Stimulated activated CD4-positive, alpha-beta T cell treated with anti-CD3 and anti-CD28 coated beads, TNF-alpha, amount 100 ng/mL, for 24 hours (primary cell): ENCODE data around the gene COPS2.
"Not testable (repeated sequence)": the region's sequence is repeated elsewhere in the genome, so short reads cannot be mapped to it uniquely, and the experiment has no call there.

Source experiments
- DNase-seq, 3 experiments: peaks; one replicate each; pipeline ENCODE4 v3.0.0-alpha.2; 2020; ENCODE audit warnings: low read depth in 3 of 3

The COPS2 gene

DNA sequence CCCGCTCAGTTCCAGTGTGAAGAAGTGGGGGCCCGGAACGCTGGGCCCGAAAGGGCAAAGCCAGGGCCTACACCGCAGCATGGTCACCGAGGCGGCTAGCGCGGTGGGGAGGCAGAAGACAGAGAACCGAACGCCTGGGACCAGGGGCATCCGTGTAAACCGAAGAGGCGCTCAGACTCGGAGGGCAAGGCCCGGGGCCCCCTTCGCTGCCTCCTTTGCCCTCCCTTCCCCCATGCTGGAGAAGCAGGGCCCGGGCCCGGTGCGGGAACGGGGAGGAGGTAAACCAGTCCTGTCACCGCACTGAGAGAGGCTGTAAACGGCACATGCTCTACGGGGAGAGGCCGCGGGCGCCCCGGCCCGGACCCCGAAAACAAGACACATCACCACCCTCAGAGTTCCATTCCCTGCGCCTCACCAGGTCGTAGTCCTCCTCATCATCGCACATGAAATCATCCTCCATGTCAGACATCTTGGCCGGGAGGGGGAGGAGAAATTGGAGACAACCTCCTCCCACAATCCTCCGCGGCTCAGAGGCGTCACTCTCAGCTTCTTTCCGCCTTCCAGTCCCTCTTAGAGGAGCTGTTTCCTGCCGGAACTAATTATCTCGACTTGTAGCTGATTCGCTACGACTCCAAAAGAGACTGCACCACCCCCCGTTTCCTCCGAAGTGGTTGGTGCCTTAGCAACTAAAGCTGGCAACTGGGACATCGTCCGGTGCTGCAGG lies at the start of gene COPS2:
Gene COPS2, minus strand, starts transcription at position 490 of the 724 bp plus-strand sequence. Its CDS starts 21 bp downstream, at position 469.
- peak; percentile 86 to 88 (median 88) for DNase-seq

DNA sequence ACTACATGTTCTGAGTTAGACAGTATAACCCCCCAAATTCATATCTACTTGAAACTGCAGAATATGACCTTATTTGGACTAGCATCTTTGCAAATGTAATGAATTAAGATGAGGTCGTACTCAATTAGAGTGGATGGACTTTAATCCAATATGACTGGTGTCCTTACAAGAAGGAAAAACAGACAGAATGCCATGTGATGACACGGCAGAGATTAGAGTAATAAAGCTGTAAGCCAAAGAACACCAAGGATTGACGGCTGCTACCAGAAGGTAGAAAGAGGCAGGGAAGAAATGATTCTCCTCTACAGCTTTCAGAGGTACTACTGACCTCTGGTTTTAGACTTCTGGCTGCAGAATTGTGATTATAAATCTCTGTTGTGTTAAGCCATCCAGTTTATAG lies 44.9 kb upstream of the COPS2 start:
- no peak for DNase-seq

DNA sequence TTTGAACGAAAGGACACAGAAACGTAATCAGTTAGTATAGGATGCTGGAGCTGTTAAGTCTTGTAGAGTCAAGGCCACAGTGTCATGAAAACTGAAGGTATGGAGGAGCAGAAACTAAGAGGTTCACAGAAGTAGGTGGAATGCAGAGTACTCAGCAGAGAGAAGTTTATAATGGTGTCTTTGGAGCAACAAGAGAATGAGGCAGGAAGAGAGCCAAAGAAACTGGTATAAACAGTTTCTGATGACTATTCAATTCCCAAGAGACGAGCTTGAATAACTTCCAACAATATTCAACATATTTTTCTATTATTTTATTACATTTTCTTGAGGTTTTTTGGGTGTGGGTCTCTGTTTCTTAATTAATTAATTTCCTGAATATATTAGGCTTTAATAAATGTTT lies 44.3 kb upstream of the COPS2 start:
- no peak for DNase-seq

DNA sequence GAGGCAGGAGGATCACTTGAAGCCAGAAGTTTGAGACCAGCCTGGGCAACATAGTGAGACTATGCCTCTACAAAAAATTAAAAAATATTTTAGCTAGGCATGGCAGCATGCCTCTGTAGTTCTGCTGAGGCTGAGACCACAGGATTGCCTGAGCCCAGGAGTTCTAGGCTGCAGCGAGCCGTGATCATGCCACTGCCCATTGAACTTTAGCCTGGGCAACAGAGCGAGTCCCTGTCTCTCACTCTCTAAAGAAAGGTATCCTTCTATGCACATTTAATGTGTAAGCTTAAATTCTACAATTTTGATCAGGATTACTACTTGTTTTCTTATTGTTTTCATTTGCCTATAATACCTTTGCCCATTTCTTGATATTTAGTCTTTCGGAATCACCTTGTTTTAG lies 41.5 kb upstream of the COPS2 start:
- DNase-seq: no peak

DNA sequence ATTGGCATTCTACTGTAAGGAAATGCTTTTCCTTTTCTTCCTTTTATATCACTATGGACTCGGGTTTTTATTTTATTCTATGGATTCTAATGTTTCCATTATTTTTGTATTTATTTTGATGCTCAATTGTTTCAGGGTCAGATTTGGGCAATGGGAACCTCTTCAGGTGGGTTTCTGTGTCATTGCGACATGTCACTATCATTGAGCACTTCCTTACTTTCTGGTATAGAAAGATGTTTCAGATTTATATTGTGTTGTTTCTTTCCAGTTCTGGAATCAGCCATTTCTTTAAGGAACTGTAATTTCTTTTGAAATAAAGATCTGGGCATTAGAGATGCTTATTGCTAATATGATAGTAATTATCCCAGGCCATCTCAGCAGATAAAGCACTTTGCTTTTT lies 36.5 kb upstream of the COPS2 start:
- no peak for DNase-seq

DNA sequence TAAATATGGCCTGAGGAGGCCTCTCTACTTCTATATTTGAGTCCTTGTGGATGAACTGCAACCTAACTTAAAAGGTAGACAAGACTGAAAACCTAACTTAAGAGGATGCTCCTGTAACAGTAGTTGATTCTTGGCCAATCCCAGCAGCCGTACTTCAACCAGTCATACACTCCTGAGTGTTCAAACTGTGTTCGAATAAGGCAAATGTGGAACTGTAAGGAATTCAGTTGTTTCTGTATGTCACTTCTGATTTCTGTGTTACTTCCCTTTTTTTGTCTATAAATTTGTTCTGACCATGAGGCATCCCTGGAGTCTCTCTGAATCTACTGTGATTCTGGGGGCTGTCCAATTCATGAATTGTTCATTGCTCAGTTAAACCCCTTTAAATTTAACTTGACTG lies 35.2 kb upstream of the COPS2 start:
- DNase-seq: no peak

DNA sequence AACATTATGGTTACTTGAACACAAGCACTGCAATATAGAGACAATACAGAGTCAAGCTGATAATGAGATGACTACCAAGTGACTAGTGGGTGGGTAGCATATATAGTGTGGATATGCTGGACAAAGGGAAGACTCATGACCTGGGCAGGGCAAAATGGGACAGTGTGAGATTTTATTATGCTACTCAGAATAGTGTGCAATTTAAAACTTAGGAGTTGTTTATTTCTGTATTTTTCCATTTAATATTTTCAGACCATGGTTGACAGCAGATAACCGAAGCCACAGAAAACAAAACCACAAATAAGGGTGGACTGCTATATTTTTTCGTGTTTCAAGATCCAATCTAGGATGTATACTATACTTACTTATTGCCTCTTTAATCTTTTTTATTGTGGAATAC lies 34.2 kb upstream of the COPS2 start:
- no peak for DNase-seq

DNA sequence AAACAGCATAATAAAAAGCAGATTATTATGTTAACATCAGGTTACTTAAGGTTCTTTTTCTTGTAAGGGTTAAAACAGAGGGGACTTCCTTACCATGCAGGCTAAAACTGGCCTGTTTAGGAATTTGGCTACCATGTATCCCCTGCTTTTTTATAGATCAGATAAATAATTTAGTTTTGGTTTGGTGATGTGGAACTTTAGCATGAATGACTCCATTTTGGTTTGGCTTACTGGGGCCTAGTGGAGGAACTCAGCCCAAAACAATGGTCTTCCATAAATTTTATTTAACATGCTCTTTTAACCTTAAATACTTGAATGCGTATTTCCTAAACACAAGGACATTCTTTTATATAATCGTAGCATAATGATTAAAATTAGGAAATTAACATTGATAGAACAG lies 33.5 kb upstream of the COPS2 start:
- no peak for DNase-seq

DNA sequence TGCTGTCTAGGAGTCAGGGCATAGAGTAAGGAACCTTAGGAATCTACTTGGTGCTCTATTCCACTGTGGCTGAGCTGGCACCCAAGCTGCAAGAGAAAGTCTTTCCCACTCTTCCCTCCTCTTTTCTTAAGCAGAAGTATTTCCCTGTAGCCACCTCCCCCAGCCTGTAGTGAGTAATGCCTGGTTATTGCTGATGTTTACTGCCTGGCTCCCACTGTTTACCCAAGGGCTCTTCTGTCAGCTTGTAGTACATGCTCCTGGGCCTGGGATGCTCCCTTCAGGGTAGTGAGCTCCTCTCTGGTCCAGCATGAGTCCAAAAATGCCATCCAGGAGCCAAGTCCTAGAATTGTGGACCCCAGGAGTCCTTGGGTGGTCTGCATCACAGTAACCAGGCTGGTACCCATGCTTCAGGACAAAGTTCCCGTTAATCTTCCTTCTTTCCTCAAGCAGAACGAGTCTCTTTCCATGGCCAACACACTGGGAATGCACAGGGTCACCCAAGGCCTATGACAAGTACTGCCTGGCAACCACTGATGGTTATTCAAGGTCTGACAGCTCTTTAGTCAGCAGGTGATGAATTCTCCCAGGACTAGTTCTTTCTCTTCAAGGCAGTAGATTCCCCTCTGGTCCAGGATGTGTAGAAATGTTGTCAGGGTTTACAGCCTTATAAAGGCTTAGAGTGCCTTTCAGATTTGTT lies 32.3 kb upstream of the COPS2 start:
- DNase-seq: no peak

DNA sequence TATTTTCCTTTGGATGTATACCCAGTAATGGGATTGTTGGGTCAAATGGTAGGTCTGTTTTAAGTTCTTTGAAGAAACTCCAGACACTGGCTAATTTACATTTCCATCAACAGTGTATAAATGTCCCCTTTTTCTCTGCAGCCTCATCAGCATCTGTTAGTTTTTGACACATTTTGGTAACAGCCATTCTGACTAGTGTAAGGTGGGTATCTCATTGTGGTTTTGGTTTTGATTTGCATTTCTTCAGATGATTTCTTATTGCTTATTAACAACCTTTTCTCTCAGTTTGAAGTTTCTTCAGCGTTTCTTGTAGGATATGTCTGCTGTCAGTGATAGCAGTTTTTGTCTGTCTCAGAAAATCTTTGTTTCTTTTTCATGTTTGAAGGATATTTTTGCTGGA lies 30.1 kb upstream of the COPS2 start:
- DNase-seq: no peak

DNA sequence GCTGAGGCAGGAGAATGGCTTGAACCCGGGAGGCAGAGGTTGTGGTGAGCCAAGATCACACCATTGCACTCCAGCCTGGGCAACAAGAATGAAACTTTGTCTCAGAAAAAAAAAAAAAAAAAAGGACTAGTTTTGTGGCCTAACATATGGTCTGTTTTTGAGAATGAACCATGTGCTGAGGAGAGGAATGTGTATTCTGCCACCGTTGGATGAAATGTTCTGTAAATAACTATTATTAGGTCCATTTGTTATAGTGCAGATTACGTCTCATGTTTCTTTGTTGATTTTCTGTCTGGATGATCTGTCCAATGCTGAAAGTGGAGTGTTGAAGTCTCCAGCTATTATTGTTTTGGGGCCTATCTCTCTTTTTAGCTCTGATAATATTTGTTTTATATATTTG lies 28.3 kb upstream of the COPS2 start:
- DNase-seq: not testable (repeated sequence)

DNA sequence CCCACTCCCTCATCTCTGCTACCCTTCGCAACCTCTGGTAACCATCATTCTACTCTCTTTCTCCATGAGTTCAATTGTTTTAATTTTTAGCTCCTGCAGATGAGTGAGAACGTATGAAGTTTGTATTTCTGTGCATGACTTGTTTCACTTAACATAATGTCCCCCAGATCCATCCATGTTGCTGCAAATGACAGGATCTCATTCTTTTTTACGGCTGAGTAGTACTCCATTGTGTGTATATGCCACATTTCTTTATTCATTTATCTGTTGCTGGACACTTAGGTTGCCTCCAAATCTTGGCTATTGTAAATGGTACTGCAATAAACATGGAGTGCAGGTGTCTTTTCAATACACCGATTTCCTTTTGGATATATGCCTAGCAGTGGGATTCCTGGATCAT lies 26.7 kb upstream of the COPS2 start:
- no peak for DNase-seq

DNA sequence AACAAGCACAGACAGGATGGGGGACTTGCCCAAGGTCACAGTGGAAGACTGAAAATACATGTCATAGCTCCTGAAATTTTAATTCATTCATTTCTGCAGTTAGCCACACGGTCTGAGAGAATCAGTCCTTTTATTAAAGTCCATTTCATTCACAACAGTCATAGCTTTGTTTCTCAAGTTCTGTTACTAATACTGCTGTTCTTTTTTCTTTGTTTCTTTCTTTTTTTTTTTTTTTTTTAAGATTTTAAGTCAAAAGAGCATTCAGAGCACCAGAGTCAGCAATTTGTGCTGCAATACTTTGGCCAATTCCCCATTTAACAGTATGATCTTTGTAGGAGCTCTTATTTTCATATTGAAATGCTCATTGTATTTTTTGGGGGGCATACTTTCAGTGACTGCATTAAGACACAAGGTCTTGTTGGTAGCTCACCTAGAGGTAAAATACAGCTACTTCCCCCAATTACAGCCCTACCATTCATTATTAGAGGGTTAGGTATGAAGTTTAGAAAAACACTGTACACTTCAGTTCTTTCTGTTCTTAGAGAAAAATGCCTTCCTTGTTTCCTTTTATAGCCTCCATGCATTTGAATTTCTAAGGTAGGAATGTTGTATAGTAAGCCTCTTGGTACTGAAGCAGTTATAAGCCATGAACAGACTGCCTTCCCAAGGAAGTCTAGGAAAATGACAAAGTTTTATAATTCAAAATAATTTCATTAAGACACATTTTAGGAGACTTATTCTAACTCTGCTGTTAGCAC lies 24.2 kb upstream of the COPS2 start:
- DNase-seq: no peak

DNA sequence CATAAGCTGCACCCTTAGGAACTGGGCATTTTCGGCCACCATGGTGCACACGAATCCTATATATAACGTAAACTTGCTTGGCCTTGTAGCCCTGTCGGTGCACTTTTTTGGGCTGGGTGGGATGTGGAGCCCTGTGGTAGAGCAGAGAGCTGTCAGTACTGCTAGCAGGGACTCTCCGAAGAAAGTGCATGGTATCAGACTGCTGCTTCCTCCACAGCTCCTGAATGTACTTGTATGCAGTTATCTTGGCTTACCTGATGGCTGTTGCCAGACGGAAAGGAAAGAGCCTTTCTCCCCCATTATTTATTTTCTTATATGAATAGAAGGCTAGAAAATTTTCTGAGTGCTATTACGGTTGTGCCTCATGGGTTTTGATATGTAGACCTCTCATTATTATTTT lies 23.1 kb upstream of the COPS2 start:
- no peak for DNase-seq

DNA sequence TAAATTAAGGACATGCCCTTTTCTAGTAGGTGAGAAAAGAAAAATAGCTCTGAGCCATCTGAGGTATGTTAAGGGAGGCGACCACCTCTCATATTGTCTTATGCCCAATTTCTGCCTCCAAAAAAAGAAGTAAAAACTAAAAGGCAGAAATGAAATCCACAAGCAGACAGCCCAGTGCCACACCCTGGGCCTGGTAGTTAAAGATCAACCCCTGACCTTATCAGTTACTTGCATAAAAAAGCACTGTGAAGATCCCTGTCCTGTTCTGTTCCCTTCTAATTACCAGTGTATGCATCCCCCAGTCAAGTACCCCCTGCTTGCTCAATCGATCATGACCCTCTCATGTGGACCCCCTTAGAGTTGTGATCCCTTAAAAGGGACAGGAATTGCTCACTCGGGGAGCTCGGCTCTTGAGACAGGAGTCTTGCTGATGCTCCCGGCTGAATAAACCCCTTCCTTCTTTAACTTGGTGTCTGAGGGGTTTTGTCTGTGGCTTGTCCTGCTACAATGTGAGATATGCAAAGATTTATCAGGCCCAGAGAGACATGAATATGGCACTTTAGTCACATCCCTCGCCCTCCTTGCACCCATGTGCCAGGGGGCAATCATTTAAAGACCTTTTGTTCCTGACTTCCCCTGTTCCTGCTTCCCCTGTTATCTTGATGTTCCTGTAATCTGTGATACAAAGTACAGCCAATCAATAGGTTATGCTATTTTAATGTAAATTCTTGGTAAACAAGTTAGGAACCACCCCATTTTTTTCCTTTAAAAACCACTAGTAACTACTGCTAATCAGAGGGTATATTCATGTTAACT lies 20.4 kb upstream of the COPS2 start:
- DNase-seq: not testable (repeated sequence)

DNA sequence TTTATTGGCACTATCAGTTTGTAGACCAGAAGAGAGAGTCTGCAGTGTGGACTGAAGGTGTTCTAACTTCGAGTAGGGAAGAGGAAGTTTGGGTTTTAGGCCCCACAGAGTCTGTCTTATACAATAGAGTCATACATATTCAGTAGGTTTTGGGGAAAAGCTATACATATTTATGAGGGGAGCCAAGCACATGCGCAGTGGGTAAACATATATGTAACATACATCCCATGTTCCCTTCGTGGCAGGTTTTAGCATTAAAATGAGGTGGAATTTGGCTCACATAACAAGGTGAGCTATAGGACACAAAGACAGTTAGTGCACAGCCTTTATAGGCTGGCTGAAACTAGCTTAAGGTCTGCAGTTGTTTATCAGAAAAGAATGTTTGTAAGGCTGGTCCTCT lies 19.5 kb upstream of the COPS2 start:
- no peak for DNase-seq

DNA sequence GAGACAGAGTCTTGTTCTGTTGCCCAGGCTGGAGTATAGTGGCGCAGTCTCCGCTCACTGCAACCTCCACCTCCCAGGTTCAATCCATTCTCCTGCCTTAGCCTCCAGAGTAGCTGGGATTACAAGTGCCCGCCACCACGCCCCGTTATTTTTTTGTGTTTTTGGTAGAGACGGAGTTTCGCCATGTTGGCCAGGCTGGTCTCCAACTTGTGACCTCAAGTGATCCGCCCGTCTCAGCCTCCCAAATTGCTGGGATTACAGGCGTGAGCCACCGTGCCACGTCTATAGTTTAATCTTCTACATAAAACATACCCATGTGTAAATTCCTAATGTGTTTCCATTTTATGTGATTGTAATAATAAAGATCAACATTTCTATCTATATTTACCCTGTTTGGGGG lies 16.4 kb upstream of the COPS2 start:
- DNase-seq: no peak

DNA sequence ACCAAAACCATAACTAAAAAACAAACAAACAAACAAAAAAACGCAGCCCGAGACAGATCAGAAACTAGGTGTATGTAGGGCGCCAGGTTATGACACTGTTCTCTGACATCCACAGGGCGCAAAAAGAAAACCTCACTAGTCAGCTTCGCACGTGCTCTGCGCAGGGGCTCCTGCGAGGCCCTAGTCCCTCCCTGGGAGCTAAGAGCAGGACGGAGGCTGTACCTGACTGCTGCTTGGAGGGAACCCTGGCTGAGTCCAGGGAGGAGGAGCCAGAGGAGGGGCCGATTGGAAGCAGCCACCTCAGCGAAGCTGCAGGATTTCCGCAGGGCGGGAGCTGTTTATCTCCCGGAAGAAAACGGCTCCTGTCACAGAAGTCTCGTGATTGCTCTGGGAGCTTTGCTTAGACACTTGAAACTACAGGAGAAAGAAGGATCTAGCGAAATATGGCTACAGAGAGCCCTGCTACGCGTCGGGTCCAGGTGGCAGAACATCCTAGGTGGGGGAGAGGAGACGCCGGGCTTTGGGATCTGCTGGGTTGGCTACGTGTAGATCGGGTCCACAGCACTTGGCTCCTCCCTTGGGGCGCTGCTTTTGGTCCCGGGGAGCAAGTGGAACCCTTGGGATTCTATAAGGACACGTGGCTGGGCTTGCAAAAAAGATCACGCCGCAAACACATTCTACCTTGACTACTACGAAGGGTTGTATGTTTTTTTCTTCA lies 14.6 kb upstream of the COPS2 start, which contains the start of gene GALK2:
Gene GALK2, plus strand, starts transcription at position 368 of the 718 bp plus-strand sequence. Its CDS starts 76 bp downstream, at position 444.
- DNase-seq: peak; percentile 52 to 82 (median 66)

DNA sequence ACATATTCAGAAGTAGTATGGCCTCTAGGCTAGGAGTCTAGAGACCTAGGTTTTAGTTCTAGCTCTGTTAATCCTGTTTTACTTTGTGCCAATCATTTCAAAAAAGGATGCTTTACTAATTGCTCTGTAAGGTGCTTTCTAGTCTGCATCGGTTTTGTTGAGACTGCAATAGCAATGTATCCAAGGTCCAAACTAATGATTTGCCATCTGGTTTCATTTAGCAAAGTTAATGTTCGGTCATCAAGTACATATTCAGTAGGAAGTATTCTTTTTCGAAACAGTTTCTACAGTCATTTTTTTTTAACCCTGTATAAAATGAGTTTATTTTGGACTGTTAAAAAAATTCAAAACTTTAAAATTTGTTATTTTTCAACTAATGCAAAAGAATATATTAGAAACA lies 12.6 kb upstream of the COPS2 start:
- no peak for DNase-seq

DNA sequence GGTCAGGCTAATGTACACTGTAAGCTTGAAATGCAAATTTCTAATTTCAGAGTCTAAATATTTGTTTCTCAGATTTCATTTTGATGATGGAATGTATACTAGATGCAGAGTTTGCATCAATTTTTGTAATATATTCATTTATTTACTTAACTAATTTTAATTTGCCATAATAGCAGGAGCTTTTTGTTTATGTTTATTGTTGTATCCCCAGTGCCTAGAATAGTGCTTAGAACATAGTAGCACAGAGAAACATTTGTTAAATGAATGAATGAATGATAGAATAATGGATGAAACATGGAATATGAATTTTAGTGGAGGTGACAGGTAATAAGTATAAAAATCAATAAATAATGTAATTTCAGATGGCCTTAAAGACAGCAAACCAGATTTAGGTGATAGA lies 9.5 kb upstream of the COPS2 start:
- DNase-seq: no peak

DNA sequence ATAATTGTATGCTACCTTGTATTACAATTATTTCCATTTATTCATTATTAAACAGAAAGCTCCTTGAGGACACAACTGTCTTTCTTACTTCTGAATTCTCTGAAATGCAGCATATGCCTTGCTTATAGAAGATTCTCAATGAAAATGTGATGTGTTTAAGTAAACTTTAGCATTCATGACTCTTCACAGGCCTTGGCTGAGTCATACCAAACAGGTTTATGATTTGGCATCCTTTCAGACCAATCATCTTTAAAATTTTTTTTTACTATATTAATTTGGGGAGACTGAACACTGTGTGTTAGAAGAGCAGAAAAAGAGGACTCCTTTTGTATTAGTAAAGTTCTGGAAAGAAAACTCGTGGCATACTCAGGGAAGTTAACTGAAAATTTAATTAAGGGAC lies 8.3 kb upstream of the COPS2 start:
- no peak for DNase-seq
